ENCODE results near the gene SVOP.

DNA sequence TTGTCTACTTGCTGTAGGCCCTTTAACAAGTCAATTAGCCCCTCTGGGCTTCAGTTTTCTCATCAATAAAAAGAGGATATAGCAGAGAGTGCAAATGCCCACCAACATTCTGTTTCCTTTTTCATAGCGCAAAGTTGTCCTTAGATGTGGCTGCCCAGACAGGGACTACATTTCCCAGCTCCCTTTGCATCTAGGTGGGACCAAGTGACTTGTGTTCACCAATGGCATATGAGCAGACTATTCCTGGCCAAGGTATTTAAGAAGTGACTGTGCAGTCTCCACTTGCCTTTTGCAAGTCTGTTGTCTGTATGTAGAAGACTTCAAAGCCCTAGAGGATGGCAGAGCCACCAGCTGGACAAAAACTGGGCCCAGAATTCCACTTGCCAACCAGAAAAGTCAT is 81.3 kb downstream of the SVOP start:
- TF ChIP-seq, protein P1, sequence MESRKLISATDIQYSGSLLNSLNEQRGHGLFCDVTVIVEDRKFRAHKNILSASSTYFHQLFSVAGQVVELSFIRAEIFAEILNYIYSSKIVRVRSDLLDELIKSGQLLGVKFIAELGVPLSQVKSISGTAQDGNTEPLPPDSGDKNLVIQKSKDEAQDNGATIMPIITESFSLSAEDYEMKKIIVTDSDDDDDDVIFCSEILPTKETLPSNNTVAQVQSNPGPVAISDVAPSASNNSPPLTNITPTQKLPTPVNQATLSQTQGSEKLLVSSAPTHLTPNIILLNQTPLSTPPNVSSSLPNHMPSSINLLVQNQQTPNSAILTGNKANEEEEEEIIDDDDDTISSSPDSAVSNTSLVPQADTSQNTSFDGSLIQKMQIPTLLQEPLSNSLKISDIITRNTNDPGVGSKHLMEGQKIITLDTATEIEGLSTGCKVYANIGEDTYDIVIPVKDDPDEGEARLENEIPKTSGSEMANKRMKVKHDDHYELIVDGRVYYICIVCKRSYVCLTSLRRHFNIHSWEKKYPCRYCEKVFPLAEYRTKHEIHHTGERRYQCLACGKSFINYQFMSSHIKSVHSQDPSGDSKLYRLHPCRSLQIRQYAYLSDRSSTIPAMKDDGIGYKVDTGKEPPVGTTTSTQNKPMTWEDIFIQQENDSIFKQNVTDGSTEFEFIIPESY (IDR thresholded peaks at IDR 0.05): no peak
- TF ChIP-seq, protein P2, sequence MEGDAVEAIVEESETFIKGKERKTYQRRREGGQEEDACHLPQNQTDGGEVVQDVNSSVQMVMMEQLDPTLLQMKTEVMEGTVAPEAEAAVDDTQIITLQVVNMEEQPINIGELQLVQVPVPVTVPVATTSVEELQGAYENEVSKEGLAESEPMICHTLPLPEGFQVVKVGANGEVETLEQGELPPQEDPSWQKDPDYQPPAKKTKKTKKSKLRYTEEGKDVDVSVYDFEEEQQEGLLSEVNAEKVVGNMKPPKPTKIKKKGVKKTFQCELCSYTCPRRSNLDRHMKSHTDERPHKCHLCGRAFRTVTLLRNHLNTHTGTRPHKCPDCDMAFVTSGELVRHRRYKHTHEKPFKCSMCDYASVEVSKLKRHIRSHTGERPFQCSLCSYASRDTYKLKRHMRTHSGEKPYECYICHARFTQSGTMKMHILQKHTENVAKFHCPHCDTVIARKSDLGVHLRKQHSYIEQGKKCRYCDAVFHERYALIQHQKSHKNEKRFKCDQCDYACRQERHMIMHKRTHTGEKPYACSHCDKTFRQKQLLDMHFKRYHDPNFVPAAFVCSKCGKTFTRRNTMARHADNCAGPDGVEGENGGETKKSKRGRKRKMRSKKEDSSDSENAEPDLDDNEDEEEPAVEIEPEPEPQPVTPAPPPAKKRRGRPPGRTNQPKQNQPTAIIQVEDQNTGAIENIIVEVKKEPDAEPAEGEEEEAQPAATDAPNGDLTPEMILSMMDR (IDR thresholded peaks at IDR 0.05; ENCODE audit: low read depth, low read length, missing input control): no peak
- TF ChIP-seq FOXA2 (IDR thresholded peaks at IDR 0.05): no peak
- TF ChIP-seq RXRA (IDR thresholded peaks at IDR 0.05): no peak
